Smooth muscle cell (in vitro differentiated cells): ENCODE results near the gene OR5L2. TPM values are rescaled to one million over a fixed set of nuclear protein-coding genes. Genes with fewer than 3 reads are reported as not detected.
"Not testable (repeated sequence)": the region's sequence is repeated elsewhere in the genome, so short reads cannot be mapped to it uniquely, and the experiment has no call there.

Experiments
- DNase-seq: peaks from one replicate; lab custom pipeline; 2025; ENCODE audit not compliant: unreplicated experiment; lab: John Stamatoyannopoulos, UW
- H2AFZ ChIP-seq: fragments of 200-600 bp; sonication (generic); 2 replicates; pipeline ENCODE4 v1.6.0; 2016; ENCODE audit warnings: antibody characterized with exemption, low read depth, mild to moderate bottlenecking
- H3F3A ChIP-seq: fragments of 200-600 bp; sonication (generic); 2 replicates; pipeline ENCODE4 v1.6.0; 2017; ENCODE audit warnings: antibody characterized with exemption, low read depth
- H3K27ac ChIP-seq: fragments of 200-600 bp; sonication (generic); 2 replicates; pipeline ENCODE4 v1.5.1; 2016; ENCODE audit warnings: low read depth, mild to moderate bottlenecking
- H3K27me3 ChIP-seq: fragments of 200-600 bp; sonication (generic); 2 replicates; pipeline ENCODE4 v1.6.1; 2016; ENCODE audit warnings: low read depth, mild to moderate bottlenecking
- H3K36me3 ChIP-seq: fragments of 200-600 bp; sonication (generic); 2 replicates; pipeline ENCODE4 v1.5.1; 2016; ENCODE audit warnings: low read depth
- H3K4me1 ChIP-seq: fragments of 200-600 bp; sonication (generic); 2 replicates; pipeline ENCODE4 v1.5.1; 2016; ENCODE audit warnings: low read depth
- H3K4me2 ChIP-seq: fragments of 200-600 bp; sonication (generic); 2 replicates; pipeline ENCODE4 v1.6.0; 2016; ENCODE audit warnings: mild to moderate bottlenecking
- H3K4me3 ChIP-seq: fragments of 200-600 bp; sonication (generic); 2 replicates; pipeline ENCODE4 v1.5.1; 2016; ENCODE audit warnings: mild to moderate bottlenecking
- H3K79me2 ChIP-seq: fragments of 200-600 bp; sonication (generic); 2 replicates; pipeline ENCODE4 v1.6.0; 2016; ENCODE audit warnings: low read depth, mild to moderate bottlenecking
- H3K9ac ChIP-seq: fragments of 200-600 bp; sonication (generic); 2 replicates; pipeline ENCODE4 v1.6.0; 2016; ENCODE audit warnings: low read depth
- H3K9me3 ChIP-seq: fragments of 200-600 bp; sonication (generic); replicated peaks from 2 replicates; pipeline ENCODE4 v1.5.1; 2016; ENCODE audit warnings: low read depth
- H4K20me1 ChIP-seq: fragments of 200-600 bp; sonication (generic); 2 replicates; pipeline ENCODE4 v1.6.0; 2016; ENCODE audit warnings: low read depth
- CTCF ChIP-seq: fragments of 200-600 bp; sonication (generic); IDR thresholded peaks from 2 replicates; pipeline ENCODE4 v1.5.1; 2017; ENCODE audit warnings: borderline replicate concordance, mild to moderate bottlenecking, antibody characterized with exemption; ENCODE audit not compliant: insufficient read depth, poor library complexity, severe bottlenecking
- WGBS: methylation state at CpG from one replicate; pipeline ENCODE4 v1.1.7; 2016; ENCODE audit warnings: low lambda C conversion rate; 5-methylcytosine and 5-hydroxymethylcytosine counted together
- polyA plus RNA-seq: library from polyadenylated mRNA; unstranded; fragments of >200 nt; fragmentation: Nextera tagmentation; extraction: Ambion mirVana; gene quantifications from 2 replicates; pipeline ENCODE4 v1.2.1, GENCODE V29; 2016
- total RNA-seq: library from RNA; depleted of rRNA; stranded (reverse); fragments of >200 nt; gene quantifications from 2 replicates; pipeline ENCODE4 v1.2.3, GENCODE V29; 2014

The OR5L2 gene
- total and polyA plus RNA-seq, 2 experiments from 2014 or later = not detected

GRCh38 chr11:55847453-55847852, 20.4 kb downstream of the OR5L2 start:
- TF ChIP-seq CTCF = no peak
- Histone ChIP-seq H3F3A (no peaks in the 10 kb centered on the region), H4K20me1 (no peaks in the 10 kb centered on the region), H3K9me3 (peaks cover 3% of the 10 kb centered on the region), H3K4me3 (no peak overlapping the region), H3K9ac (no peak overlapping the region), H3K4me2 (no peak overlapping the region), H2AFZ (no peak overlapping the region), H3K27ac (no peak overlapping the region), H3K79me2 (no peaks in the 10 kb centered on the region), H3K36me3 (no peaks in the 10 kb centered on the region), H3K4me1 (no peaks in the 10 kb centered on the region), H3K27me3 (no peaks in the 10 kb centered on the region)
- WGBS = 35% methylated on average over 2 of the region's 2 CpGs
- DNase-seq = no peak

DNA sequence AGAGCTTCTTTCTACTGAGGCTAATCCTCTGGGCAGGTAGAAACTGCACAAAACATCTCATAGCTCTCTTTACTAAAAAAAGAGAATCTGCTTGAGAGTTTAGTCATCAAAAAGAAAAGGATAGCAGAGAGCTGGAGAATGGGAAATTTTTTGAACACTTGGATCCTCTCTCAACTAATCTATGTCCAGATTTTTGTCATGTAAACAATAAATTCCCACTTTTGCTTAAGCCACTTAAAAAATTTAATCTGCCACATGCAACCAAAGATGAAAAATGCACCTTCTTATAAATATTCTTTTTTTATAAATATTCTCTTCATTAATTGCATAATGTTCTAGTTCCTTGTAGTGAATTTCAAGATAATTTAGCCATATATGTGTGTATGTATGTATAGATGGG, 22.0 kb downstream of the OR5L2 start:
- Histone ChIP-seq H3K36me3 (no peaks in the 10 kb centered on the region), H3K27ac (no peak overlapping the region), H3K27me3 (no peaks in the 10 kb centered on the region), H3K9me3 (peaks cover 3% of the 10 kb centered on the region), H3K4me2 (no peak overlapping the region), H3K79me2 (no peaks in the 10 kb centered on the region), H3K9ac (no peak overlapping the region), H3K4me1 (no peaks in the 10 kb centered on the region), H3F3A (no peaks in the 10 kb centered on the region), H3K4me3 (no peak overlapping the region), H4K20me1 (no peaks in the 10 kb centered on the region), H2AFZ (no peak overlapping the region)
- DNase-seq = no peak
- TF ChIP-seq CTCF = no peak

DNA sequence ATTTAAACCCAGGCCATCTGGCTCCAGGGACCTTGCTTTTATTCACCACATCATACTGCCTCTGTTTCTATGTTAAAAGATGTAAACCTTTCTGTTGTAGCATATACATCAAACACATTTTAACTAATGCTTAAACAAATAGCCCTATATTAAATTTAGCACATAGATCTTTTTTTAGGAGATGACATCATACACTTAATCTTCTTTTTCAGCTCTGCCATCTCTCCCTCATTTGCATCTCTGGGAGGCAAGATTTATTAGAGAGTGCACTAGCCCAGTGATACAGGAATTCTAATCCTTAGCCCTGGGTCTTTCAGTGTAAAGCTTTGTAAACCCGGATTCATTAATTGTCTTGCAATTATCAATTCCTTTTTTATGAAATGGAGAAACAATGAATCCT, 25.1 kb downstream of the OR5L2 start:
- no peaks in the 10 kb centered on the region for H3F3A ChIP-seq
- no peak for DNase-seq
- H3K4me1 ChIP-seq = no peaks in the 10 kb centered on the region
- no peak for TF ChIP-seq CTCF
- H3K4me2 ChIP-seq = no peak overlapping the region
- no peaks in the 10 kb centered on the region for H4K20me1 ChIP-seq
- no peak overlapping the region for H2AFZ ChIP-seq
- H3K79me2 ChIP-seq = no peaks in the 10 kb centered on the region
- H3K9me3 ChIP-seq = peaks cover 6% of the 10 kb centered on the region
- no peak overlapping the region for H3K27ac ChIP-seq
- WGBS = 63% methylated on average over 1 of the region's 1 CpG
- no peak overlapping the region for H3K9ac ChIP-seq
- H3K4me3 ChIP-seq = no peak overlapping the region
- H3K36me3 ChIP-seq = no peaks in the 10 kb centered on the region
- H3K27me3 ChIP-seq = no peaks in the 10 kb centered on the region

DNA sequence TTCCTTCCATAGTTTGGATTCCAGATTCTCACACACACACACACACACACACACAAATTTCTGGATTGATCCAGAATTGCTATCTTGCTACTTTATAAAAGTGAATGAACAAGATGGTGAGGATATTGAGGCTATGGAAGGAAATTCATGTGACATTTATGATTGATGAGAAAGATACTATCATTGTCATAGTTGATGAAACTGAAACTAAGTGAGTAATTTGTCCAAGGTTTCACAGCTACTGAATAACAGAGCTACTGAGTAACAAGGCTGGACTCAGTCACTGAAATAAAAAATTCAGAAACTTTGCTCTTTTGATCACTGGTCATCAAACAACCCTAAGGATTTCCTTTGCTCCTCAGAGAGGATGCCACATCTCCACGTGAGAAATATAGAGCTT, 27.7 kb downstream of the OR5L2 start:
- no peak overlapping the region for H3K27ac ChIP-seq
- no peaks in the 10 kb centered on the region for H3K4me1 ChIP-seq
- no peaks in the 10 kb centered on the region for H3K27me3 ChIP-seq
- TF ChIP-seq CTCF = no peak
- 14% methylated on average over 1 of the region's 1 CpG for WGBS
- no peaks in the 10 kb centered on the region for H3K36me3 ChIP-seq
- H3K79me2 ChIP-seq = no peaks in the 10 kb centered on the region
- no peak overlapping the region for H3K9ac ChIP-seq
- no peaks in the 10 kb centered on the region for H3F3A ChIP-seq
- no peak for DNase-seq
- no peak overlapping the region for H3K4me2 ChIP-seq
- no peak overlapping the region for H2AFZ ChIP-seq
- H3K9me3 ChIP-seq = peaks cover 6% of the 10 kb centered on the region
- no peak overlapping the region for H3K4me3 ChIP-seq
- H4K20me1 ChIP-seq = no peaks in the 10 kb centered on the region

DNA sequence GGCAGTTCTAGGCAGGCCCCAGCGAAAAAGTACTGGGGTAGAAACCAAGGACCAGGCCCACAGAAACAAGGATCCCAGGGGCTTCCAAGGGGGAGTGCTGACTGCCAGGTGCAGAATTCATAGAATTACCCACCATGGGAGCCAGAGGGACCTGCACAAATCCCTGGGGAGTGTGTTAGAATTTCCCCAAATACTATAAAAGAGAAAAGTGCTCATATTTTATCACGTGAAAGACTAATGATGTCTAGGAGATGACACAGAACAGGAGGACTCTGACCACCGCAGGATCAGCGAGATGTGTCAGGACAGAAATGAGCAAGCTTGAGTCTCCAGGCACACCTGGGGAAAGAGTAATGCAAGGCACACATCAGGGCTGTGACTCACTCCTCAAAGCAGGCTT, 40.3 kb downstream of the OR5L2 start:
- H3K27me3 ChIP-seq, H3K36me3 ChIP-seq, H3K27ac ChIP-seq, H3K9me3 ChIP-seq, H3F3A ChIP-seq, H2AFZ ChIP-seq, DNase-seq, H3K4me2 ChIP-seq, H3K4me1 ChIP-seq, H4K20me1 ChIP-seq, H3K4me3 ChIP-seq, H3K79me2 ChIP-seq, H3K9ac ChIP-seq: not testable (repeated sequence)
- WGBS = 70% methylated on average over 4 of the region's 4 CpGs

DNA sequence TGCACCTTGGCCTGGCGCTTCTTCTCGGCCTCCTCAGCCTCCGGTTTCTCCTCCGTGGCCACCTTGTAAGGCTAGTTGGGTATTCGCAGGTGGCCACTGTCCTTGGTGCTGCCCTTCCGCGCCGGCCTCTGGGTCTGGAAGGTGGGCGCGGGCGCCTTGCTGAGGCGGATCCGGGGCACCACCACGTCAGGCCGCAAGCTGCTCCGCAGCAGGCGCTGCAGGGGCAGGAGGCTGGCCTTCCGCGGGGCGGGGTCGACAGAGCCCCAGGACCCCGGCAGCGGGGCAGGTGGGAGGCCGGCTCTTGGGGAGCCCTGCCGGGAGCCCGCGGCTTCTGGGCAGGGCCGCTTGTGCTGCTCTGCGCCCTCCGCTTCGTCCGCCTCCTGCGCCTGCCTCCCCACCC, 45.7 kb downstream of the OR5L2 start:
- H3F3A ChIP-seq, H3K79me2 ChIP-seq, H2AFZ ChIP-seq, H3K9ac ChIP-seq, H3K9me3 ChIP-seq, H3K27ac ChIP-seq, DNase-seq, H4K20me1 ChIP-seq, H3K36me3 ChIP-seq, H3K4me2 ChIP-seq, H3K4me3 ChIP-seq, H3K4me1 ChIP-seq, H3K27me3 ChIP-seq: not testable (repeated sequence)
- WGBS = 91% methylated on average over 18 of the region's 33 CpGs
